Heart left ventricle (tissue), 16 donors: Measurements from ENCODE around the gene RAB30. TPM values are rescaled to one million over a fixed set of nuclear protein-coding genes. Genes with fewer than 3 reads are reported as not detected.
A peak's percentile ranks its signal among the peaks of the same experiment; 100 is the strongest.

Experiments
- ATAC-seq, 4 donors: fragments of 200-7000 bp; cut with Tn5 transposase; one replicate each; pipeline ENCODE4 v1.9.1; 2020 to 2022; ENCODE audit warnings: moderate library complexity in 4 of 4, mild to moderate bottlenecking in 3 of 4, moderate number of reproducible peaks in 1 of 4
- DNase-seq, 5 donors: peaks; one replicate each; pipeline ENCODE4 v3.0.0-alpha.2; 2020
- H3K27ac ChIP-seq, 12 donors: fragments of 200-600 bp; sonication (generic) in 4 of 12; one replicate each; pipeline versions ENCODE4 v1.5.0 to v1.8.0; 2016 to 2022; ENCODE audit warnings: mild to moderate bottlenecking in 2 of 12
- H3K27me3 ChIP-seq, 9 donors: fragments of 200-600 bp; sonication (generic) in 2 of 9; one replicate each; pipeline versions ENCODE4 v1.5.1 to v1.8.0; 2016 to 2022; ENCODE audit warnings: mild to moderate bottlenecking in 3 of 9
- H3K36me3 ChIP-seq, 9 donors: fragments of 200-600 bp; sonication (generic) in 2 of 9; one replicate each; pipeline versions ENCODE4 v1.5.0 to v1.8.0; 2018 to 2022; ENCODE audit warnings: mild to moderate bottlenecking in 2 of 9
- H3K4me1 ChIP-seq, 12 donors: fragments of 200-600 bp; sonication (generic) in 4 of 12; one replicate each; pipeline versions ENCODE4 v1.5.0 to v1.8.0; 2016 to 2022; ENCODE audit warnings: mild to moderate bottlenecking in 3 of 12
- H3K4me3 ChIP-seq, 12 donors: fragments of 200-600 bp; sonication (generic) in 4 of 12; one replicate each; pipeline versions ENCODE4 v1.5.0 to v1.8.0; 2017 to 2022; ENCODE audit warnings: mild to moderate bottlenecking in 9 of 12, moderate library complexity in 4 of 12
- H3K9me3 ChIP-seq, 12 donors: fragments of 200-600 bp; sonication (generic) in 4 of 12; one replicate each; pipeline versions ENCODE4 v1.5.0 to v1.8.0; 2016 to 2022; ENCODE audit warnings: mild to moderate bottlenecking in 1 of 12
- POLR2A ChIP-seq, 2 donors: fragments of 450-650 bp; IDR thresholded peaks; one replicate each; pipeline ENCODE4 v1.6.1; 2017; ENCODE audit warnings: antibody characterized with exemption in 2 of 2, mild to moderate bottlenecking in 2 of 2, moderate library complexity in 2 of 2
- WGBS, 4 donors: extraction: QIAGEN DNeasy Blood & Tissue Kit in 2 of 4; methylation state at CpG; one replicate each; pipeline versions ENCODE4 v1.1.5 to v1.1.7; 2013 to 2018; 5-methylcytosine and 5-hydroxymethylcytosine counted together
- intact Hi-C, 10 donors: fragments of 100-400 bp; cut with DNase I; formaldehyde crosslinking; loops; one replicate each; pipeline versions ENCODE4 v1.11.1 to v1.14.2; 2022
- polyA plus RNA-seq, 2 donors: library from polyadenylated mRNA; stranded (reverse); fragments of 200-250 nt; gene quantifications; one replicate each; pipeline ENCODE4 v1.2.3, GENCODE V29; 2013
- total RNA-seq, 9 donors: library from RNA; depleted of rRNA in 2 of 9; stranded (reverse); fragments of >200 nt in 2 of 9; fragmentation: NEBNext Ultra II Directional in 3 of 9; extraction: Animal tissue kit (Norgen Biotek cat#: 25700) in 3 of 9; gene quantifications; one replicate each; pipeline versions ENCODE4 v1.1.0 to v1.2.4, GENCODE V29; 2016 to 2023
- TF ChIP-seq, protein P1 (sequence below), 12 donors: fragments of 200-600 bp; sonication (generic) in 4 of 12; IDR thresholded peaks; one replicate each; pipeline versions ENCODE4 v1.5.0 to v1.8.0; 2018 to 2022; ENCODE audit warnings: antibody characterized with exemption in 12 of 12, mild to moderate bottlenecking in 5 of 12
- donor health status: ischemic (EF 13 %, LVEDD 7.1; RV severe dilation, severe dysfunction).
- donor health status: healthy with polysubstance abuse.
- donor health status: DM: no; HTN: yes; CAD: no.
- donor health status: DM: no; HTN: no; CAD: no.
- donor health status: ischemic (EF 25% LVEDD 6.9; RV normal size, moderate dysfunction).
- donor health status: ischemic (EF 25% LVEDD 5.7; RV mildly dilated, moderate dysfunction).
- donor health status: healthy.
- donor health status: DM: yes; HTN: yes; CAD: no.
- donor health status: ischemic (EF 35%, LVEDD 5.7; RV mildly dilated, moderate dysfunction).
- donor health status: nonischemic (EF 11% LVEDD 7.7; RV severe dilation, severe dysfunction).
- donor health status: DM: yes; HTN: yes; CAD: no.
- donor health status: PGD.
- donor health status: ischemic (EF 29% LVEDD 5.4; RV normal size, mild dysfunction).
- donor health status: nonischemic (EF 23%, LVEDD 6.1; RV moderate dilation, normal function).

Gene RAB30
- total and polyA plus RNA-seq, 11 donors, result 4.4 to 28.4 (median 18.8) TPM

DNA sequence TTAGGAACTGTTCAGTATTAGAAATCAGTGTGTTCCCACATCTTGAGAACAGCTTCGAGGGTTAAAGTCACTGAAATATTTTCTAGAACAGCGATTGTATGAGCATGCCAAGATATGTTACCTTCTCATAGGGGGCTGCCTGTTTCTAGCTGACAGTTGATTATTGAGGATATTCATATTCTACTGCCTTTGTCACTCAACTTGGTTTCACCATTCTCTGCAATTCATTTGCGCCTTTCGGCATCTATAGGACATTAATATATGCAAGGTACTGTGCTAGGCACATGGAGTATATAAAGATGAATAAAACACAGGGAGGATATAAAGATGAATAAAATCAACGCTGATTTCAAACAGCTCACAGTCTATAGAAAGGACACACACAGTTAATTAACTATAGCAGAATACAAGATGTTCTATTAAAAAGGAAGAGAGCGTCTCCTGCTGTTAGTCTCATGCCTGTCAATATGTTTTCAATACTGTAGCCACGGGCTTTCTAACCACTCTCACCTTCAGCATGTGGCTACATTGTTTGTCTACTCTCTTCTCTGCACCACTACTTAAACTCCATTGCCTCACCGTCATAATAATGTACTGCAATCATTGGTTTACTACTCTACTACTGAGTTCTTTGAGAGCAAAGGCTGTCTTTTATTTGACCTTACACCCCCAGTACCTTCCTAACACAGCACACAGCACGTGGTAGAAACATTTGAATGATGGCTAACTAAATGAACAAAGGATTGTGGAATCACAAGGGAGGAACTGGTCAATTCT, 81.9 kb downstream of the RAB30 start:
- DNase-seq, result no peak
- WGBS, 4 donors, result 81 to 85% (median 82%) methylated on average over 9 of the region's 9 CpGs
- Histone ChIP-seq H3K36me3 (peaks cover 0 to 56% (median 8%) of the 10 kb centered on the region in 9 donors), H3K4me1 (peaks cover 0 to 58% (median 20%) of the 10 kb centered on the region in 12 donors), H3K27ac (peak overlapping the region in 2 of 12 donors; percentile 11 to 23), H3K9me3 (no peaks in the 10 kb centered on the region), H3K4me3 (no peak overlapping the region), H3K27me3 (no peaks in the 10 kb centered on the region)
- intact Hi-C loops, result loop anchor here in 7 of 10 donors (5.0 to 10.0 kb wide), 7 partner anchors 47 to 167 kb away; partner anchors contain the start of genes PCF11 (in 3 of the 7) and RAB30 (in 2 of the 7)
- no peak for ATAC-seq
- TF ChIP-seq, protein P1, sequence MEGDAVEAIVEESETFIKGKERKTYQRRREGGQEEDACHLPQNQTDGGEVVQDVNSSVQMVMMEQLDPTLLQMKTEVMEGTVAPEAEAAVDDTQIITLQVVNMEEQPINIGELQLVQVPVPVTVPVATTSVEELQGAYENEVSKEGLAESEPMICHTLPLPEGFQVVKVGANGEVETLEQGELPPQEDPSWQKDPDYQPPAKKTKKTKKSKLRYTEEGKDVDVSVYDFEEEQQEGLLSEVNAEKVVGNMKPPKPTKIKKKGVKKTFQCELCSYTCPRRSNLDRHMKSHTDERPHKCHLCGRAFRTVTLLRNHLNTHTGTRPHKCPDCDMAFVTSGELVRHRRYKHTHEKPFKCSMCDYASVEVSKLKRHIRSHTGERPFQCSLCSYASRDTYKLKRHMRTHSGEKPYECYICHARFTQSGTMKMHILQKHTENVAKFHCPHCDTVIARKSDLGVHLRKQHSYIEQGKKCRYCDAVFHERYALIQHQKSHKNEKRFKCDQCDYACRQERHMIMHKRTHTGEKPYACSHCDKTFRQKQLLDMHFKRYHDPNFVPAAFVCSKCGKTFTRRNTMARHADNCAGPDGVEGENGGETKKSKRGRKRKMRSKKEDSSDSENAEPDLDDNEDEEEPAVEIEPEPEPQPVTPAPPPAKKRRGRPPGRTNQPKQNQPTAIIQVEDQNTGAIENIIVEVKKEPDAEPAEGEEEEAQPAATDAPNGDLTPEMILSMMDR (IDR thresholded peaks at IDR 0.05), result no peak
- TF ChIP-seq POLR2A (IDR thresholded peaks at IDR 0.05), result no peak

DNA sequence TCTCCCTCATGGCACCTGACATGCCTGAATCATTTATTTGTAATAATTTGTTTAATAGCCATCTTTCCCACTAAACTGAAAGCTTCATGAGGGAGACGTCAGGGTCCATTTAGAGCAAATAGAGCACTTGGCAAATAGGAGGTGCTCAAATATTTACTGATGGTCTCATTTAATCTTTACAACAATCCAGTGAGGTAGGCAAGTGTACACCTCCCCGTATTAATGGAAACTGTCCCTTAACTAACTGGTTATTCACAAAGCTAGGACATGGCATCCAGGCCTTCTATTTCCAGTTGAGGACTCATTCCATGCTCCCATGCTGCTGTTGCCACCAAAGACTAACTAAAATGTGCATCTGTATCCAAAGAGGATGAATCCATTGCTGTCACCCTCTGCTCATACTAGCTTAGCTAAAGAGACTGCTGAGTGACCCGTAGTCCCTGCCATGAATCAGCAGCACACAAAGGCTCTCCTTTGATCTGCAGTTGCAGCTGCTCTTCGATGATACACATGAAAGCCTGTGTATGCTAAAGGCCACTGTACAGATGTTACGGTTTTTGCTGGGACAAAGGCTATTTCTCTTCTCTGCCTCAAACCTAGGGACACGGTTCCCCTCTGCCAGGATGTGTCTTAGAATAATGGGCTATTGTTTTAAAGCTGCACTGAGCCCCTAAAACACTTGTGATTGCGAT, 82.6 kb downstream of the RAB30 start:
- H3K27me3 ChIP-seq, result no peaks in the 10 kb centered on the region
- DNase-seq (no peak), ATAC-seq (peak in 1 of 4 donors; percentile 8)
- peaks cover 0 to 52% (median 14%) of the 10 kb centered on the region in 12 donors for H3K4me1 ChIP-seq
- TF ChIP-seq, protein P1 (IDR thresholded peaks at IDR 0.05), result no peak
- TF ChIP-seq POLR2A (IDR thresholded peaks at IDR 0.05), result no peak
- no peak overlapping the region for H3K4me3 ChIP-seq
- H3K27ac ChIP-seq, result peak overlapping the region in 1 of 12 donors; percentile 11
- peaks cover 0 to 62% (median 15%) of the 10 kb centered on the region in 9 donors for H3K36me3 ChIP-seq
- WGBS, 4 donors, result 57 to 77% (median 71%) methylated on average over 7 of the region's 7 CpGs
- no peaks in the 10 kb centered on the region for H3K9me3 ChIP-seq
- intact Hi-C loops, result loop anchor here in 4 of 10 donors (5.0 to 10.0 kb wide), 3 partner anchors 48 to 83 kb away; partner anchors contain the start of gene RAB30 (in 2 of the 4)

DNA sequence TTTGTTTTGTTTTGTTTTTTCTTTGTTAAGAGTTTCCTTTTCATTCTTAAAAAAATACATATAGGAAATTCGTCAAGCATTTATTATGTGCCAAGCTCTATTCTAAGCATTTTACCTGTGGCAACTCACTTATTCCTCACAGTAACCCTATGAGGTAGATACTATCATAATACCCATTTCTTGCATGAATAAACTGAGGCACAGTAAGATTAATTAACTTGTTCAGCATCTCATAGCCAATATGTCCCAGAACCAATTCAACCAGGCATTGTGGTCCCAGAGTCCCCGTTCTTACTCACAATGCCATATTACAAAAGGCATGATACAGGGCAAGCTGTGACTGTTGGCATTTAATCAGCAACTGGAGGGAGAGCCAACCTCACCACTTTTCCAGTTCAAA, 83.7 kb downstream of the RAB30 start:
- no peaks in the 10 kb centered on the region for H3K9me3 ChIP-seq
- H3K36me3 ChIP-seq, result peaks cover 0 to 62% (median 24%) of the 10 kb centered on the region in 9 donors
- TF ChIP-seq POLR2A (IDR thresholded peaks at IDR 0.05), result no peak
- H3K4me1 ChIP-seq, result peaks cover 0 to 45% (median 9%) of the 10 kb centered on the region in 12 donors
- 88 to 92% (median 91%) methylated on average over 2 of the region's 2 CpGs for WGBS, 4 donors
- no peak overlapping the region for H3K4me3 ChIP-seq
- no peak for DNase-seq
- no peaks in the 10 kb centered on the region for H3K27me3 ChIP-seq
- no peak for ATAC-seq
- intact Hi-C loops, result loop anchor here in 4 of 10 donors (5.0 to 10.0 kb wide), 3 partner anchors 49 to 84 kb away; partner anchors contain the start of gene RAB30 (in 2 of the 4)
- no peak overlapping the region for H3K27ac ChIP-seq

DNA sequence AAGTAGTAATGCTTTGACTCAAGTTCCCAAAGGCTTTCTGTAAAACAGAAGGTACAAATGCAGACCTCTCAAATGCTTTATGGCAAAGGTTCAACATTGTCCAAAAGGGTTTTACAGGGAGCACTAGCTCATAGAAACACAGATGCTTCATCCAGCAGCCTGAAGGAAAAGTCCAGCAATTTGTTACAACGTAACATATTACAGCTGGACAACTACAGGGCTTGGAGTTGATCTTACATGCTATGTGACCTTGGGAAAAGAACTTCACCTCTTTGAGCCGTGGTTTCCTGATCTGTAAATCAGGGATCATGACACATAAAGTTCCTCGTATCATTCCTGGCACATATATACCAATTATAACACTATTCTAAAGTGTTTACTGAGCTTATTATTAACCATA, 85.3 kb downstream of the RAB30 start:
- ATAC-seq, result no peak
- TF ChIP-seq, protein P1 (IDR thresholded peaks at IDR 0.05), result no peak
- no peak for TF ChIP-seq POLR2A (IDR thresholded peaks at IDR 0.05)
- H3K27me3 ChIP-seq, result no peaks in the 10 kb centered on the region
- H3K27ac ChIP-seq, result peak overlapping the region in 1 of 12 donors; percentile 28
- peaks cover 0 to 73% (median 35%) of the 10 kb centered on the region in 9 donors for H3K36me3 ChIP-seq
- 53 to 77% (median 68%) methylated on average over 3 of the region's 3 CpGs for WGBS, 4 donors
- intact Hi-C loops, result loop anchor here in 4 of 10 donors (5.0 to 10.0 kb wide), 3 partner anchors 51 to 86 kb away; partner anchors contain the start of gene RAB30 (in 2 of the 4)
- peaks cover 0 to 30% (median under 1%) of the 10 kb centered on the region in 12 donors for H3K4me1 ChIP-seq
- no peak overlapping the region for H3K4me3 ChIP-seq
- DNase-seq, result no peak
- H3K9me3 ChIP-seq, result no peaks in the 10 kb centered on the region
